NCI-H1694 (cell line): Measurements from ENCODE around the gene KIF26A.
"Not testable (repeated sequence)": the region's sequence is repeated elsewhere in the genome, so short reads cannot be mapped to it uniquely, and the experiment has no call there.

Experiments used
- DNase-seq: peaks from one replicate; lab custom pipeline; 2025; lab: John Stamatoyannopoulos, UW

KIF26A gene

DNA sequence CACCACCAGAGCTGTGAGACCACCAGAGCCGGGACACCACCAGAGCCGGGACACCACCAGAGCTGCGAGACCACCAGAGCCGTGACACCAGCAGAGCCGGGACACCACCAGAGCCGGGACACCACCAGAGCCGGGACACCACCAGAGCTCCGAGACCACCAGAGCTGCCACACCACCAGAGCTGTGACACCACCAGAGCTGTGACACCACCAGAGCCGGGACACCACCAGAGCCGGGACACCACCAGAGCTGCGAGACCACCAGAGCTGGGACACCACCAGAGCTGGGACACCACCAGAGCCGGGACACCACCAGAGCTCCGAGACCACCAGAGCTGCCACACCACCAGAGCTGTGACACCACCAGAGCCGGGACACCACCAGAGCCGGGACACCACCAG, 70.7 kb downstream of the KIF26A start:
- DNase-seq: not testable (repeated sequence)

DNA sequence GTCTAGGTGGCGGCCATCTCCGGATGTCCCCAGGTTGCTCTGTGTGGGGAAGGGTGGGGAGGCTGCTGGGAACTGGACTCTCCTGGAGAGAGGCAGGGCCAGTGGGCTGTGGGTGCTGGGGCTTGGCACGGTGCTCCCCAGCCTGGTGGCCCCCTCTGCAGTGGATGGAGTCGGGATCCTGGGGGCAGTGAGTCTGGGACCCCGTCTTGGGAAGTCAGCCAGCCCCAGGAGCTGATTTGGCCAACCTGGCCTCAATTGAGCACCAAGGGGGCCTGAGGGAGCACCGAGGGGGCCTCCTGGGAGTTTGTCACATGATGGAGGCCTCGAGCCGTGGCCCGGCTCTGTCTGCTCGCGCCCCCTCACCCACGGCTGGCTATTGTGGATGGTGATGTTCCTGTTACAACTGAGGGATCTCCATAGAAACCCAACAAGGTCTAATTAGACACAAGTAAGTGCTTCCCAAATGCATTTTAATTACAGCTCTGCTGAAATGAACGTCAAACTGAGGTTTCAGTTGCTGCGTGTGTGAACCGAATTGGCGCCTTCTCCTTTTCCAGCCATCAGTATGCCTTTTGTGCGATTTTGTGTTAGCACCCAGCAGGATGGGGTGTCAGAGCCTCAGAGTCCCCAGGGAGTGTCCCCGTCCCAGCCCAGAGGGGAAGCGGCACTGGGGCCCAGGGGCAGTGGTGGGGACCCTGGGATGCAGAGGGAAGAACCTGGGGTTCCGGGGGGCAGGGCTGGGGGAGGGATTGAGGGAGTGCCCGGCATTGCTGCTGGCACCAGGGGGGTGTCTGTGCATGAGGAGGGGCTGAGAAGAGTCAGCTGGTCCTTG, 71.8 kb downstream of the KIF26A start:
- no peak for DNase-seq

DNA sequence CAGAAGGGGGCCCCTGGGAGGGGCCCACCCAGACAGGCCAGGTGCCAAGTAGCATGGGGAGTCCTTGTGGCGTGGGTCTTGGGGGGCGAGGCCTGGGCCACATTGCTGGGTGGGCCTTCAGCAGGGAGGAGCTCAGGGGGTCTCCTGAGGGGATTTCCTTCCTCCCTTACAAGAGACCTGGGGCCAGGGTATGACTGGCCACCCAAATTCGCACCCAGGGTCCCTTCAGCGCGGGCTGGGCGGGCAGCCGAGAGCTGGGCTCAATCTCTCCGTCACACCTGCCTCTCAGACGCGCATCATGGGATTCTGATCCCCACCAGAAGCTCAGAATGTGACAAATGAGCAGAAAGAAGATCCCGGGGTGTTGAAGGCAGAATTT, 72.4 kb downstream of the KIF26A start:
- no peak for DNase-seq

DNA sequence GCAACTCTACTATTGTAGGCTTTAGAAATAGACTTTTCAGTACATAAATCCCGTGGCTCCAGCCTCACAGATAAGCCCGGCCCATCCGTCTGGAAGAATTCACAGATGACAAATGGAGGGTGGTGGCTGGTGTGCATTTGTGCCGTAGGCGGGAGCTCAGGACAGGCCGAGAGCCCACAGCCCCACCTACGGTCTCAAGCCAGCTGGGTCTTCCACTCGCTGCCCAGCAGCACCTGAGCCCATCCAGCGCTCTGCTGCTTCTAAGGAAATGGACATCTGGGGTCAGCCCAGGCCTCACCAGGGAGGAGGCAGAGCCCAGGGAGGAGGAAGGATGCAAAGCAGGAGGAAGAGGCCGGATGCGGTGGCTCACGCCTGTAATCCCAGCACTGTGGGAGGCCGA, 72.8 kb downstream of the KIF26A start:
- no peak for DNase-seq

DNA sequence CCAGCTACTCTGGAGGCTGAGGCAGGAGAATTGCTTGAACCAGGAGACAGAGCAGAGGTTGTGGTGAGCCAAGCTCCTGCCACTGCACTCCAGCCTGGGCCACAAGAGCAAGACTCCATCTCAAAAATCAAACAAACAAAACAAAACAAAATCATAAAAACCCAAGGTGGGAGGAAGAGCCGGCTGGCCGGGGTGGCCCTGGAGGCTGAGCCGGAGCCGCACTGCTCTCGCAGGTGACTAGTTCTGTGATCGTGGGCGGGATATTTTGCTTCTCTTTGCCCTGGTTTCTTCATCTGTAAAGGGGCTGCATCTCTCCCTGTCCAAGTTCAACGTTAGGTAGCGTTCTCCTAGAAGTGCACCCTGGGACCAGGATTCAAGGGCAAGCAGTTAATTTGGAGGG, 73.4 kb downstream of the KIF26A start:
- no peak for DNase-seq

DNA sequence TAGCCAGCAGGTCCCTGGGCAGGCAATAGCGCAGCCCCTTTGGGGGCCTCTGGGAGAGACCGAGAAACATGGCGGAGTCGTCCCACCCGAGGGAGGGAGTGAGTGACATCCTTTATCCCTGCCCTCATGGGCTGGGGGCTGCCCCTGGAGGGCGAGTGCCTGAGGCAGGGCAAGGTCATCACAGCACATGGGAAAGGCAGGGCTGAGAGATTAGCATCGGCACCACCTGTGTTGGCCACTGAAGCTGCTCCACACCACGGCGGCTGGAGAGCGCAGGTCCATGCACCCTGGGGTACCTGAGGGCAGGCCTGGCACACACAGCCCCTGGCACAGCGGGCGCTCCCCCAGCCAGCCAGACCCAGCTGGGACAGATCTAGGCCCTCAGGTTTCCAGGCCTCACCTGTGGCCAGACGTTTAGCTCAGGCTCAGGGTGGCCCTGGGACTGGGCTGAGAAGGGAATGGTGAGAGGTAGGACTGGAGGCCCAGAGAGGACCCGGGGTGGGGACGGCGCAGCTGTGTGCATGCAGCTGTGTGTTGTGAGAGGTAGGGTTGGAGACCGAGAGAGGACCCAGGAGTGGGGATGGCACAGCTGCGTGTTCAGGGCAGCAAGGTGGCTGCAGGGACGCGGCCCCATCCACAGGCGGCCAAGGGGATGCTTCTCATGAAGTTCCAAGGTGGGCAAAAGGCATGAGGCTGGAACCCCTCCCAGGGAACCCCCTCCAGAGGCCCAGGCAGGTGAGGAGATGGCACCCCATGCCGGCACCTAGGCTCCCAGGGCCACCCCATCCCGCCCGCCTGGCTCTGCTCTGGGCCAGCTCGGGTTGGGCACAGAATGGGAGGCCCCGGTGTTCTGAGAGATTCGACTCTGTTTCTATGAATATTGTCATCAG, 74.1 kb downstream of the KIF26A start:
- DNase-seq: no peak

DNA sequence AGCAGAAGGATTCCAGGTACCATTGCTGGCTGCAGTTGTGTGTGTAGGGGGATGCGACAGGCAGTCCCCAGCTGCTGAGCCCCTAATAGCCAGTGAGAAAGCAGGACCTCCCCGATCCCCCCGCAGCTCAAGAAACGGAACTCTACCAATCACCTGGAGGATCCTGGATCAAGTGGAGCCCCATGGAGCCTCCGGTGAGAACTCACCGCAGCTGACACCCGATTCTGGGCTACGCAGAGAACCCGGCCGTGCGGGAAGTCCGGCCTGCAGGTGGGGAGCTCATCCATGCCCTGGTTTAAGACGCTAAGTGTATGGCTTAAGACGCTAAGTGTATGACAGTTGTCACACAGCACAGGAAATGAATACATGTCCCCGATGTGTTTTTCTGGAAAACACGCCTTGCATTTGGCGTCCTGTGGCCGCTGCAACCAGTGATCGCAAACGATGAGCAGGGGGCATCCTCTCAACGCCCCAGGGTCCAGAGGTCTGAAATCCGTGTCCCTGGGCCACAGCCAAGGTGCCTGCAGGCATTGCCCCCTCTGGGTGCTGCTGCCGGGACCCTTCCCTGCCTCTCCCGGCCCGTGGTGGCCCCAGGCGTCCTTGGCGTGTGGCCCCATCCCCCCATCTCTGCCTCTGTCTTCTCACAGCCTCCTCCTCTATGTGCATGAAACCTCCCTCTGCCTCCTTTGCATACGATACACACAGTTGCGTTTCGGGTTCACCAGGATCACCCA, 75.1 kb downstream of the KIF26A start:
- DNase-seq: no peak

DNA sequence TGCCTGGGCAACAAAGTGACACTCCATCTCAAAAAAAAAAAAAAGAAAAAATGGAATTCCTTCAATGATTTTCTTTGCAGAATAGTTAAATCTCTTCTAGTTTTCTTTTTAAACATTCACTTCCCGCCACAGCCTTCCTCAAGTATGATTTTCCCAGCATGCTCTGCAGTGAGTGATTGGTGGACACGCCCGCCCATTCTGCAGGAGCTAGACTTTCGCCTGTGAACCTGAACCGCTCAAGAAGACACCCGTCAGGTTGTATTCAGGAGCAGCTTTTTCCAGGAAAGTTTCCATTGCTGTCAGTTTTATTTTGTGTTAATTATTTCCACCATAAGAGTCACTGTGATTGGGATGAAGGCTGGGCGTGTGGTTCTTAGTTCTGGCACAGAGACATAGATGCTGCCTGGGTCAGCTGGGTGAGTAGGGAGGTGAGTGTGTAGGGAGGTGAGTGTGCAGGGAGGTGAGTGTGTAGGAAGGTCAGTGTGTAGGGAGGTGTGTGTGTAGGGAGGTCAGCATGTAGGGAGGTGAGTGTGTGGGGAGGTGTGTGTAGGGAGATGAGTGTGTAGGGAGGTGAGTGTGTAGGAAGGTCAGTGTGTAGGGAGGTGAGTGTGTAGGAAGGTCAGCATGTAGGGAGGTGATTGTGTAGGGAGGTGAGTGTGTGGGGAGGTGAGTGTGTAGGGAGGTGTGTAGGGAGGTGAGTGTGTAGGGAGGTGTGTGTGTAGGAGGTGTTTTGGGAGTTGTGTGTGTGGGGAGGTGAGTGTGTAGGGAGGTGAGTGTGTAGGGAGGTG, 76.2 kb downstream of the KIF26A start:
- no peak for DNase-seq

DNA sequence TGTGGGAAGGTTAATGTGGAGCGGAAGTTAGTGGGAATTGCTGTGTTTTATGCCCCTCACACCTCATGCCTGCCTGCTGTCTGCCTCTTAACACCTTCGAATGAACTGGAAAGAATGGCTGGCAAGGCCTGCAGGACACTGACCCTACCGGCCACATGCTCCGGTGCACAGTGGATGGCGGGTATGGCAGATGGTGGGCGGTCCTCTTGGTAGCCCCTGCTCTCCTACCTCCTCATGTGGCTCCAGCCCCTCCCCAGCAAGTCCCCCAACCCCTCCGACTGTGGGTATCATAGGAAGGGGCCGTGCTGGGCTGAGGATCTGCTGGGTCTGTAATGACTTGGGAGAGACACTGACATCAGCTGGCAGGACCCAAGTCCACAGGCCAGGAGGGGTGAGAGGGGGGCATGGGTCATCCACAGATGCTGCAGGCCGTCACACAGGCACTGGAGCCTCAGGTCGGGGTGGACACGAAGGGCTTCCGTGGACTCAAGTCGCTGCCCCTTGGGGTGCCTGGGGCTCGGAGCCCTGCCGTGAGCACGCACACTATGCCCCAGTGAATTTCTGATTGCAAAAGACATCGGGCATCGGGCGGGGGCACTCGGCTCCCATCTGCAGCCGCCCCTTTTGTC, 77.4 kb downstream of the KIF26A start:
- DNase-seq: no peak

DNA sequence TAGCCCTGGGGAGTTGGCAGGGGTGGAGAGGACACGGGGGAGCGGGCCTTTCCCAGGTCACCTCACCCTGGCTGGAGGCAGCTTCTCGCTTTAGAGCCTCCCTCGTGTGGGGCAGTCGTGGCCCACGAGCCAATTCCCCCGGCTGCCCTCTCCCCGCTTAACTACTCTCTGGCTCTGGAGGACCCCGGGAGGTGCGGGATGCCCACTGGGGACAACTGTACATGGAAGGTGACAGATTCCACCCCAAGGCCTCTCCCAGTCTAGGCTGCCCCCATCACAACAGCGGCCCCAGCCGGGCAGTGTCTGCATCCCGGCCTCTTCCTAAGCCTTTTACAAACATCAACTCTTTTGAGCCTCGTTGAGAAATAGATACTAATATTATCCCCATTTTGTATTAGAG, 78.1 kb downstream of the KIF26A start:
- no peak for DNase-seq

DNA sequence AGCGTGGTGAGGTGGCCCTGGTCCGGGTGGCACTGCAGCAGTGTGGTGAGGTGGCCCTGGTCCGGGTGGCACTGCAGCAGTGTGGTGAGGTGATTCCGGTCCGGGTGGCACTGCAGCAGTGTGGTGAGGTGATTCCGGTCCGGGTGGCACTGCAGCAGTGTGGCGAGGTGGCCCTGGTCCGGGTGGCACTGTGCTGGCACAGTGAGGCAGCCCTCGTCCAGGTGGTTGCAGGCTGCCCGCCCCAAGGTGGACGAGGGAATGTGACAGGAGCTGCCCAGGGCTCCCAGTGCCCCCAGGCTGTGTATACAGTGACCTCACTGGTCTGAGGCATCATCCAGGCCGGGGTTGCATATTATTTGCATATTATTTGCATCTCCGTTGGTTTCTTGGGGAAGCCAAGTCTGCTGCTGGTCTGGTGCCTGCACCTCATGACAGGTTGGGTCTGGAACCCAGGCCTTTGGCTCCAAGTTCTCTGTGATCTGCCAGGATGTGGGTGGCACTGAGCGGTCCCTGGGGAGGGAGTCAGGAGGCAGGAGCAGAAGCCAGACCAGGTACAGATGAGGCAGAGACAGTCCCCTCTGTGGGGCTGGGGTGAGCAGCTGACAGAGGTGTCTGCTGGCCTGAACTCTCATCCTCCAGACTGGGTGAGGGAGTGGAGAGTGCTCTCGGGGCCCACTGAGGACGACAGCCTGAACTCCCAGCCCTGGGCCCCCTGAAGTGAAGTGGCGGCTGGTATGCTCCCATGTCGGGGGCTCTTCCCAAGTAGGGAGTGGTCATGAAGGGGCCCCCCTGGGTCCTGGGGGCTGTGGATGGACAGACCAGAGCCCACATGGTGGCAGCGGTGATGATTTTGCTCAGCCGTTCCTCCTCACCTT, 79.3 kb downstream of the KIF26A start:
- no peak for DNase-seq

DNA sequence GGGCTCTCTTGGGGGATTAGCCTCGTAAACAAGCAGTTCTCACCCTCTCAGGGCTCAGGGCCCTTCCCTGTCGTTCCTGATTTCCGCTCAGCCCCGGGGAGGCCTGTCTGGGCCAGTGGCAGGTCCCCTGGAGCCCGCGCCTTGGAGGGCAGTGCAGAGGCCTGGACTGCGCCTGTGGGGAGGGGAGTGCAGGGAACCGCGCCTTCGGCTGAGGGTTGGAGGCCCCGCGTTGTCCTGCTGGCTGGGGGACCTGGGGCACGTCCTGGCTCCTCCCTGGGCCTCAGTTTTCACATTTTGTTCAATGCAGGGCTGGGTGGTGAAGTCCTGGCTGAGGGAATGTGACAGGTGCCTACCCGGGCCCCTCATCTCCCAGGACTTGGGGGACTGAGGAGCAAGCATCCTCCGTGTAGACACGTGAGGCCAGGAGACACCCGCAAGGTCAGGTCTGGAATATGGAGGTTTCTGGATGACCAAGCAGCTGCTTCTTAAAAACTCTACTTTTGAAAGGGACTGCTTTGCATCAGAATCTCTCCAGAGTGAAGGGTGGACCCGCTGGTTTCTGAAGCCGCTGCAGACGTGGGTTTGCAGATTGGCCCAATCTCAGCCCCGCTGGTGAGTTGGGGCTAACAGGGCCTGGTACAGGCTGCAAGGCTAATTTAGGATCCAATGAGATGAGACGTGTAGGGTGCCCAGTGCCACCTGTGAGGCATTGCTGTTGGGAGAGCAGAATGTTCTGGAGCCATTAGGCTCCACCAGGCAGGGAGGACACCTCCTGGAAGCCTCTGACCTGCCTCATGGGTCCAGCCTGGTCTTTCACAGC, 80.2 kb downstream of the KIF26A start:
- no peak for DNase-seq

DNA sequence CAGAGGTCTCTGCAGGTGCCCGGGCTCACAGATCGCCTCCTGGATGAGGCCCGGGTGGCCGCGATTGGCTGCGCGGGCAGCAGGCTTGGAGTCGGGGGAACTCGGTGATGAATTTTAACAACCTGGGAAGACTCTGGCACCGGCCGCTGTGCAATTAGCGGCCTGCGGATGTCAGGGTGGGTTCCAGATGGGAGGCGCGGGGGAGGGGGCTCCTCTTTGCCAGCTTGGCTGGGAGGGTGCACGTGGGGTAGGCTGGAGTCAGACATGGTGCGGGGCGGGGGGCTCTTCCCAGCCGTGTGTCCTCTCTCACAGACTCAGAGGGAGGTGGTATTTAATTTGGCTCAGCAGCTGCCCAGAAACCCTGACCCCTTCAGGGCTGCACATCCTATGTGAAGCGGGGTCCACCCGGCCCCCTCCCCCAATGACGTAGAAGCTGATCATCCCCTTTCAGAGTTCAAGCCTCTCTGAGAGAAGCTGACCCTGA, 81.4 kb downstream of the KIF26A start:
- peak; percentile 96 for DNase-seq

DNA sequence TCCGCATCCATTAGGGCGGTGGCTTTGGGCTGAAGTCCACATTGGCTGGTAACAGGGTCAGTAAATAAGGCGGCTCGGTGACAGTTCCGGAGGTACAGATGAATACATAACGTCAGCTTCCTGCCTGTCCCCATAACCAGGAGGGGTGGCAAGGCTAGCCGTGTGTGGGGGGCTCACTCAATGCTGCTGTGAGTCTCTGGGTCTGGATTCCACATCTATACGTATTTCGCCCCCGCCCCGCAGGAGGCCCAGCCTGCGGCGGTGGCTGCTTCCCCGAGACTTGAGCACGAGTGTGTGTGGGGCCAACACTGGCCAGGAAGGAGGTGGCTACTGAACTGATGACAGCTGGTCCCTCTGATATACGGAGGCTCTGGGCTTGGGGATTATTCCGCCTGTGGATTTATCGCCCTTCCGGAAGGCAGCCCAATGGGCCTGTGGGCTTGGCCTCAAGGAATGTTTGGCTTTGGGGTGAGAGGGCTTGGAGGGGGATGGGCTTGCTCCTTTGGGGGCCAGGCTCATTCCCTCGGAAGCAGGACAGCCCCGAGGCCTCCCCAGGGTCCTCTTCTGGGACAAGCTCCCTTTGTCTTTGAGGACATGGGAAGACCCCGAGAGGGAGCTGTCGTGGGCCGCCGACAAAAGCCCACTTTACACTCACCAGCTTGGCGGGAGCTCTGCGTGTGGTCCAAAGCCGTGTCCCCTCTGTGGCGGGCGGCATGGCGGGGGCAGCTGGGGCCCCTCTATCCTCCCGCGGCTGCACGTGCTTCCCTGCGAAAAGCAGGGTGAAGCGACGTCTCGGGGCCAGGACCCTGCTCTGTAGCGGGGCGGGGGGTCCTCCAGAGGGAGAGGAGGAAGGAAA, 82.1 kb downstream of the KIF26A start:
- peak; percentile 74 for DNase-seq

DNA sequence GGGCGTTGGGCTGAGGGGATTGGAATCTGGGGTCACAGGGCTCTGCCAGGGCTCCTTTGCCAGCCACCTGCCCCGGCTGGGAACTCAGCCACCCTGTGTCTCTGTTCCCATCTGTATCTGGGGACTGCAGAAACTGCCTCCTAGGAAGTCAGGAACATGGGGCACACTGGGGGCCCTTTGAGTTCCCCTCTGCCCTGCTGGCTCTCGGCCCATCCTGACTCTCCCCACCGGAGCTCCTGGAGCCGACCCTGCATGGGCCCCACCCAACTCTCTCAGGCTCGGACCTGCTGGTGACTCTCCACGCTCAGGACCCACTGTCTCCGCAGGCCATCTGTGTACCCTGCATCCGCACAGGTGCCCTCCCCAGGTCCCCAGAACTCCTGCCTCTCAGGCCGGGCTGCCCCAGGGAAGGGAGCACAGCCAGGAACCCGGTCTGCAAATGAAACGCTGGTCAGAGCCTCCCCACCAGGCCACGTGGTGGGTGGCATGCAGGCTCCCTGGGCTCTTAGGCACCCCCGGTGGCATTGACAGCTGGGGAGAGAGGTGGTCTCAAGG, 82.8 kb downstream of the KIF26A start:
- no peak for DNase-seq

DNA sequence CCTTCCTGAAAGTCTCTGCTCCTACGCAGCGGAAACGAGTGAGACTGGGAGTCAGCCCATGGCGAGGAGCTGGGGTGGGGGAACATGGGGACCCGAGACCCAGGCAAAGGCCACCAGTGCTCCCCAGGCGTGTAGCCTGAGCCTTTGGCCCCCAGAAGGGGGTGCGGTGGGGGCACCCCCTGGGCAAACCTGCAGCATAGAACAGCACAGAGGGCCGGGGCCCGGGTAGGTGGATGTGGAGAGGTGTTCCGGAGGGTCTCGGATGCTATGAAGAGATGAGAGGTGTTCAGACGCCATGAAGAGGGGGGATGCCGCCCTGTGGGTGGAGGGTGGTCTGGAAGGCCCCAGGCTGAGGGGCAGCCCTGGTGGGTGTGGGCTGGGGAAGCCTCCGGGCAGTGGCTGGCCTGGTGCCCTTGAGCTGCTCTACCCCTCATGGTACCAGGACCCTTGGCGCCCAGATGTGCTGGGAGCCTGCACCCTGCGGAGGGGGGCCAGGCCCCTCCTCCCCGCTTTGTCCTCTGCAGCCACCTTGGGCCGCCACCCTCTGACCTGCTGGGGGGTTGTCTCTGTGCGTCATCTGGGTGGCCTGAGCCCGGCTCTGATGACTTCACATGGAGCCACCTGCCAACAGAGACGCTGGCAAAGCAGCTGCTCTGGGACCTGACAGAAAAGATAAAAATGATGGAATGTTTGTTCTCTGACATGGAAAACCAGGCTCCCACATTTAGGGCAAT, 83.4 kb downstream of the KIF26A start:
- DNase-seq: peak; percentile 73

DNA sequence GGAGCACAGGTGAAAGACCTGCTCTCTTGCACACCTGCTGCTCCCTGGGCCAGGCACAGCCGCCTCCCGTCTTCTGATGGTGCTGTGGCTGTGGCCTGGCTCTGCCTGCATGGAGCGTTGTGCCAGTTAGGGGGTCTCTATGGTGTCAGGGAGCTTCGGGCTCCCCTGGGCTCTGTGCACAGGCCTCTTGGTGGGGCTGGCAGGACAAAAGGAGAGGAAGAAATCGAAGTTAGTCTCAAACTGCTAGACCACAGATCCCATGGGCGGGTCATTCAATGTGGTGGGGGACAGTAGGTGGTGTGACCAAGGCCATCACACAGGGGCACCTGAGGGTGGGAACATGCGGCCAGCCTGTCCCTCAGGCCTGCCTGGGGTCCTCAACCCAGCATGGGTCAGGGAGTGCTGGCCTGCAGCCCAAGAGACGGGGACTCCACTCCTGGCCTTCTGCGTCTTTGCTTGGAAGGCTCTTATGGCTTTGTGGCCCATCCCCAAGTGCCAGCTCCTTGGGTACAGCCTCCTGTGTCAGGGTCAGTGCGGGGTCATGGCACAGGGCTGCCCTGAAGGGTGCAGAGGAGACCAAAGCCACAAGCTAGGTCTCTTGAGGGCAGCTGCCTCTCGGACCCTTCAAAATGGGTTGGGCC, 84.1 kb downstream of the KIF26A start:
- DNase-seq: no peak
